ENCODE data around the gene CEP135.

DNA sequence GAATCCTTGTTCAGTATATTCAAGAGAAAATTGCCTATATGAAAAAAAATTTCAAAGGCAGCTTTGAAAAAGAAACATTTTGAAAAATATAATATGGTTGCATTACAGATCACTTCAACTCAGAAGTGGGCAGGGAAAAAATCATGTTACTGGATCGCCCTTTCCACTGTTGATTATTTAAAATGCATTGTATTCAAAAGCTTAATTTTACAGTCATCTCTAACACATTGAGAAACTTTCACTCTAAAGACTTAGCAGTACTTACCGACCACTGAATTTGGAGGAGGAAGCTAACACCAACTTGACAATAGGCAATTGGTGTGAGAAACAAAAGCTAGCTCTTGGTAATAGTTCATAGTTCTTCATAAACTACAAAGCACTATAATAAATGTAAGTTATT is 101.9 kb downstream of the CEP135 start:
- TF ChIP-seq EZH2 (IDR thresholded peaks at IDR 0.05; ENCODE audit: insufficient read depth, low read length) (no peak), CTCF (IDR thresholded peaks at IDR 0.05; ENCODE audit: insufficient read depth, low read depth, low read length) (no peak)

Measured in astrocyte (in vitro differentiated cells and primary cell).